DMS114 treated with DMSO at 0.1 percent for 48 hours (cell line): ENCODE data around the gene GYPC.

Source experiments
- DNase-seq: peaks from one replicate; lab custom pipeline; 2025; ENCODE audit not compliant: unreplicated experiment; lab: John Stamatoyannopoulos, UW

GYPC gene

DNA sequence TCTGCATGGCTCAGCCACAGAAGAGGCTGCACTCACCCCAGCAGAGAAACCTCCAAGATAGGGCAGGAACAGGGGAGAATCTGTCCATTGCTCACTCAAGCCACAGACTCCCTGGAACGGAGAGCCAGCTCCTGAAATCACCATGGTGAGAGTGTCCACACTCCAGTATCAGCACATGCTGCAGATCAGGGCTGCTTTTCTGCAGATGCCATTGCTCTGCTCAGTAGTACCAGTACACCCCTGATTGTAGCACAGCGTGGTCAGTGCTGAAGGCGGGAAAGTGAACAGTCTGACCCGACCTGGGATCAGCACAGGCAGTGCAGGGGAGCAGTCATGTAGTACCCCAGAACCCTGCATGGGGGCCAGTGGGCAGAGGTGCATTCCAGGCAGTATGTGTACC, 73.9 kb downstream of the GYPC start:
- no peak for DNase-seq

DNA sequence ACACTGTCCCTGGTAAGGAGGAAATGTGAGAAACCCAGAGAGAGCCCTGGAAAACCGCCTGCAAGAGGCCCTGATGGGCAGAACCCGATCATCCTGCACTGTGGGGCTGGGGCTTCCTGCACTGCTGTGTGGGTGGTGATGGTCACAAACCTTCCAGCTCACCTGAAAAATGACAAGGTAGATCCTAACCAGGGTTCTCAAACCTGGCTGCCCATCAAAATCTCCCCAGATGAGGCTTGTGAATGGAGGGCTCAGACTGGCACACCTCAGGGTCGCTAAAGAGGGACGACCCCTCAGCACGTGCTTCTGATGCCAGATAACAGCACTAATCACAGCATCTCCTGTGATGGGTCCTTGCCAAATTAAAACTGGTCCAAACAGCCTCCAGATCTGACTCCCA, 74.7 kb downstream of the GYPC start:
- DNase-seq, result no peak

DNA sequence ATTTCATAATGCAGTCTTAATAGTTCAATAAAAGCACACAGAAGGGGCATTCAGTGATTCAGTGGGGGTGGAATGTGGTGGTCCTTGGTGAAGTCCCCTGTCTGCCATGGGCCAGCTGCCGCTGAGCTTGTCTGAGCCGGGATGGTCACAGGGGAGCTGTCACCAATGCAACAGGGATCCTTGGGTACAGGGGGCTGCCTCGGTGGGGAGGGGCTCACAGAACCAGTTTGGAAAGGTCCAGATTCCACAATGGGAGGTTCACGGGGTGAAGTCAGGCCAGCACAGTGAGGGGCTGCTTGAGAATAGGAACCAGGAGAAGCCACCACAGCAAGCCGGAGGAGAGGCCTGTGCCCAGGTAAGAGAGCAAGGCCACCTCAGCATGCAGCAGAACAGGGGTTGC, 75.4 kb downstream of the GYPC start:
- no peak for DNase-seq

DNA sequence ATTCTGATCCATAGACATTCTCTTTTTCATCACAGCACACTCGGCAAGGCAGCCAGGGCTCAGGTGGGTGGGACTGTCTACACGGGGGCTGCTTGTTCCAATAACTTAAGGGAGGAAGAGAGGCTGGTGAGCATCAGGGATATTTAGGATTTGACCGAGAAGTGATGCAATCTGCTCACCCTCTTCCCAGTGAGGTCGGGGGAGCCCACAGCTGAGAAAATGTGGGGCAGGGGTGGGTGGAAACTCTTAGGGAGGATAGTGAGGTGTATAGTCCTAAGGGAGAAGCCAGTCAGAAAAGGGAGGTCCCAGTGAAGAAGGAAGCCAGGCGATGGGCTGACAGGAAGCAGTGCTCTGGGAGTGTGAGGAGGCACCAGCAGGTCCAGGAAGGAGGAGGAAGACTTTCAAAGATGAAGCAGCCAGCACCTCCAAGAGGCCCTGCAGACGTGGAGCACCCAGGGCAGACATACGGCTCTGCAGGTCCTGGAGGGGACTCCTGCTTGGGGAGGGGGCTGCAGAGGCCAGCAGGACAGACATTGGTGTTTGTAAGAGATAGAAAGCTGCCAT, 76.8 kb downstream of the GYPC start:
- DNase-seq, result no peak

DNA sequence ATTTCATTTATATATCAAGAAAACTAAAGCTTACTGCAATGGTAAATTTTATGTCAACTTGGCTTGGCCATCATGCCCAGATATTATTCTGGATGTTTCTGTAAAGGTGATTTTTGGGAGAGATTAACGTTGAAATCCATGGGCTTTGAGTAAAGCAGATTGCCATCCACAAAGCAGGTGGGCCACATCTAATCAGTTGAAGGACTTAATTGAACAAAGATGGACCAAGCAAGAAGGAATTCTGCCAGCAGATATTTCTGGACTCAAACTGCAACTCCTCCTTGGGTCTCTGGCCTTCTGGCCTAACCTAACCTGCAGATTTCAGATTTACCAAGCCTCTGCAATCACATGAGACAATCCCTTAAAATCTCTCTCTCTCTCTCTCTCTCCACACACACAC, 77.8 kb downstream of the GYPC start:
- DNase-seq, result no peak

DNA sequence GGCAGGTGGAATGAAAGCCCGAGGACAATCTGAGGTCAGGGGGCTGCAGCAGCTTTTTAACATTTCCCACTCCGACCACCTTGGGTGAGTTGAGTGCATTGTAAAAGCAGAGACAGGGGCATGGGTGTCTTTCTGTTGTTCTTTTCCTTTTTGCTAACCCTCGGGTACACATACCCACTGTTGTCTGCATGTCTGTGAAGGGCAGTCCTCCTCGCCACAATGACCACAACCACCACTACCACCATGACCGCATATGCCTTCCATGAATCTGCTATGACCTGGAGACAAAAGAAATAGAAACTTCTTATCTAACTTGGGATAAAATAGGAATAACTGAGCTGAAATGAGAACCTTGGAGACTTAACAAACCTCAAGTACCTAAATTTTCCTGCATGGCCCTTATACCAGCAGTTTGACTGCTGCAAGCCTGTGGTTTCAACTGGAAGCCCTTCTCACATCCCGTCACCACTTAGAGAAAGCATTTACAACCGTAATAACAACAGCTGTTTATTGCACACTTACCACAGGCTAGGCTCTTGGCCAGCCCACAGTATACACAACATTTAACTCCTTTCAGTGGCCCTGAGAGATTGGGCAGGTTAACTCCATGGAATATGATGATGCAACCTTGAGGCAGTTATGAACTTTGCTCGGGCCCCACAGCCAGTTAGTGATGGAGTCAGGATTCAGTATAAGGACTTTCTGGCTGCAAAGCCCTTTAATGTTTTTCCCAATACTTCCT, 80.3 kb downstream of the GYPC start:
- no peak for DNase-seq

DNA sequence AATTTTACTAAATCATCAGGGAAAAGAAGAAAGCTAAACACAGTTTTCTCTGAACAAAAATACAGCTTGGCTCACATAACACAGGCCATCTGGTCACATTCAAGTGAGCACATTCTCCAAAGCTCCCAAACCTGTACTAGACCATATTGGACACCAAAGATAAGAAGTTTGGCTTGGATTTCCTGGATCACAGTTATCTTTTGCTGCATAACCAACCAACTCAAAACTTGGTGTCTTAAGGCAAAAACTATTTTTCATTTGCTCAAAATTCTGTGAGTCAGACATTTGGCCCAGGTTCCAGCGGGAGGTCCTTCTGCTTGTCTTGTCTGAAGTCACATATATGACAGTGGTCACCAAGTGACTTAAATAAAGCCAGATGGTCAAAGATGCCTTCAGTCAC, 83.2 kb downstream of the GYPC start:
- DNase-seq, result no peak

DNA sequence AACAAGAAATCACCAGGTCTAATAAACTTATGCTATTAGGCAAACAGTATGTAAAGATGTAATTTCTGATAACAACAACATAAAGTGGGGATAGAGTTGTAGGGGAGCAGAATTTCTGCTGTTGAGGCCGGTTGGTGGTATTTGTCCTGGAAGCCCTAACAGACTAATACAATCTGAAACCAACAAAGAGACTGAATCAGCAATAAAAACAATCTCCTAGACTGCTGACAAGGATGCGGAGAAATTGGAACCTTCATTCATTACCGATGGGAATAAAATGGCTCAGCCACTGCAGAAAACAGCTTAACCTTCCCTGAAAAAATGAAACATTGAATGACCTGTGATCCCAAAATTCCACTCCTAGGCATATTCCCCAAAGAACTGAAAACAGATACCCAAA, 88.7 kb downstream of the GYPC start:
- DNase-seq, result no peak
